MM.1S (cell line): Measurements from ENCODE around the gene IFRD2.
"Not testable (repeated sequence)": the region's sequence is repeated elsewhere in the genome, so short reads cannot be mapped to it uniquely, and the experiment has no call there.

Experiments
- DNase-seq: peaks from one replicate; pipeline ENCODE4 v3.0.0-alpha.2; 2015
- H2AFZ ChIP-seq: fragments of 300-600 bp; sonication (generic); 2 replicates; pipeline ENCODE4 v1.6.0; 2016; ENCODE audit warnings: antibody characterized with exemption, low read length
- H3F3A ChIP-seq: fragments of 300-600 bp; sonication (generic); 2 replicates; pipeline ENCODE4 v1.6.1; 2016; ENCODE audit warnings: mild to moderate bottlenecking, antibody characterized with exemption, low read length, moderate library complexity, mixed read lengths; ENCODE audit not compliant: insufficient read depth
- H3K27ac ChIP-seq: fragments of 300-600 bp; sonication (generic); 2 replicates; pipeline ENCODE4 v1.5.1; 2016; ENCODE audit warnings: mild to moderate bottlenecking, low read length
- H3K27me3 ChIP-seq: fragments of 300-600 bp; sonication (generic); replicated peaks from 2 replicates; pipeline ENCODE4 v1.6.0; 2016; ENCODE audit warnings: low read length; ENCODE audit not compliant: insufficient read depth
- H3K36me3 ChIP-seq: fragments of 300-600 bp; sonication (generic); replicated peaks from 2 replicates; pipeline ENCODE4 v1.6.1; 2016; ENCODE audit warnings: mild to moderate bottlenecking, low read length, mixed read lengths; ENCODE audit not compliant: insufficient read depth
- H3K4me1 ChIP-seq: fragments of 300-600 bp; sonication (generic); 2 replicates; pipeline ENCODE4 v1.6.1; 2016; ENCODE audit warnings: low read length, mixed read lengths
- H3K4me2 ChIP-seq: fragments of 300-600 bp; sonication (generic); 2 replicates; pipeline ENCODE4 v1.6.0; 2016; ENCODE audit warnings: low read depth, low read length
- H3K4me3 ChIP-seq: fragments of 300-600 bp; sonication (generic); 2 replicates; pipeline ENCODE4 v1.5.1; 2016; ENCODE audit warnings: low read length, mixed read lengths
- H3K79me2 ChIP-seq: fragments of 300-600 bp; sonication (generic); 2 replicates; pipeline ENCODE4 v1.6.1; 2016; ENCODE audit warnings: mixed run types, low read length, mixed read lengths
- H3K9ac ChIP-seq: fragments of 300-600 bp; sonication (generic); 2 replicates; pipeline ENCODE4 v1.6.1; 2016; ENCODE audit warnings: low read length, mixed read lengths
- H3K9me2 ChIP-seq: fragments of 300-600 bp; sonication (generic); replicated peaks from 2 replicates; pipeline ENCODE4 v1.6.1; 2016; ENCODE audit warnings: mild to moderate bottlenecking, low read length, mixed read lengths; ENCODE audit not compliant: insufficient read depth
- H3K9me3 ChIP-seq: fragments of 300-600 bp; sonication (generic); replicated peaks from 2 replicates; pipeline ENCODE4 v1.6.1; 2016; ENCODE audit warnings: mild to moderate bottlenecking, low read length, mixed read lengths; ENCODE audit not compliant: insufficient read depth
- H4K20me1 ChIP-seq: fragments of 300-600 bp; sonication (generic); 2 replicates; pipeline ENCODE4 v1.6.1; 2016; ENCODE audit warnings: mild to moderate bottlenecking, low read length, moderate library complexity, mixed read lengths; ENCODE audit not compliant: insufficient read depth
- EZH2 ChIP-seq: fragments of 300-600 bp; sonication (generic); optimal IDR thresholded peaks from 2 replicates; pipeline ENCODE3; 2017; ENCODE audit warnings: low read depth, mild to moderate bottlenecking, antibody characterized with exemption, low read length, mixed read lengths
- EZH2phosphoT487 ChIP-seq: fragments of 300-600 bp; sonication (generic); IDR thresholded peaks from 2 replicates; pipeline ENCODE4 v1.6.1; 2018; ENCODE audit warnings: antibody characterized with exemption, low read length
- TF ChIP-seq, protein P1 (sequence below): fragments of 300-600 bp; sonication (generic); IDR thresholded peaks from 2 replicates; pipeline ENCODE4 v1.5.1; 2016; ENCODE audit warnings: antibody characterized with exemption, low read length, mixed read lengths

Gene IFRD2

GRCh38 chr3:50263478-50264382 is 28.5 kb downstream of the IFRD2 start:
- H3K9me3 ChIP-seq, result no peaks in the 10 kb centered on the region
- H3K9ac ChIP-seq, result no peak overlapping the region
- 0 out of 2 replicates have a peak, but pooled peaks cover 6% of the 10 kb centered on the region for H3F3A ChIP-seq
- no peak overlapping the region for H2AFZ ChIP-seq
- DNase-seq, result no peak
- H3K27ac ChIP-seq, result no peak overlapping the region
- H3K36me3 ChIP-seq, result no peaks in the 10 kb centered on the region
- peaks cover 6% of the 10 kb centered on the region; the same call in 1 of the 2 replicates for H3K4me1 ChIP-seq
- H4K20me1 ChIP-seq, result no peaks in the 10 kb centered on the region
- H3K4me2 ChIP-seq, result no peak overlapping the region
- peaks cover 37% of the 10 kb centered on the region for H3K27me3 ChIP-seq
- H3K79me2 ChIP-seq, result no peaks in the 10 kb centered on the region
- no peaks in the 10 kb centered on the region for H3K9me2 ChIP-seq
- no peak overlapping the region for H3K4me3 ChIP-seq
- TF ChIP-seq EZH2phosphoT487, result no peak

- DNase-seq, result no peak
- H3K27me3 ChIP-seq, result peaks cover 27% of the 10 kb centered on the region
- H3K9me3 ChIP-seq, result no peaks in the 10 kb centered on the region
- no peaks in the 10 kb centered on the region for H3K36me3 ChIP-seq
- no peaks in the 10 kb centered on the region for H3K79me2 ChIP-seq
- H3K27ac ChIP-seq, result no peak overlapping the region
- no peak overlapping the region for H3K9ac ChIP-seq
- 0 out of 2 replicates have a peak, but pooled peaks cover 6% of the 10 kb centered on the region for H3F3A ChIP-seq
- H3K4me2 ChIP-seq, result no peak overlapping the region
- H3K4me1 ChIP-seq, result peaks cover 6% of the 10 kb centered on the region; the same call in 1 of the 2 replicates
- no peak overlapping the region for H3K4me3 ChIP-seq
- H4K20me1 ChIP-seq, result no peaks in the 10 kb centered on the region
- TF ChIP-seq, protein P1, sequence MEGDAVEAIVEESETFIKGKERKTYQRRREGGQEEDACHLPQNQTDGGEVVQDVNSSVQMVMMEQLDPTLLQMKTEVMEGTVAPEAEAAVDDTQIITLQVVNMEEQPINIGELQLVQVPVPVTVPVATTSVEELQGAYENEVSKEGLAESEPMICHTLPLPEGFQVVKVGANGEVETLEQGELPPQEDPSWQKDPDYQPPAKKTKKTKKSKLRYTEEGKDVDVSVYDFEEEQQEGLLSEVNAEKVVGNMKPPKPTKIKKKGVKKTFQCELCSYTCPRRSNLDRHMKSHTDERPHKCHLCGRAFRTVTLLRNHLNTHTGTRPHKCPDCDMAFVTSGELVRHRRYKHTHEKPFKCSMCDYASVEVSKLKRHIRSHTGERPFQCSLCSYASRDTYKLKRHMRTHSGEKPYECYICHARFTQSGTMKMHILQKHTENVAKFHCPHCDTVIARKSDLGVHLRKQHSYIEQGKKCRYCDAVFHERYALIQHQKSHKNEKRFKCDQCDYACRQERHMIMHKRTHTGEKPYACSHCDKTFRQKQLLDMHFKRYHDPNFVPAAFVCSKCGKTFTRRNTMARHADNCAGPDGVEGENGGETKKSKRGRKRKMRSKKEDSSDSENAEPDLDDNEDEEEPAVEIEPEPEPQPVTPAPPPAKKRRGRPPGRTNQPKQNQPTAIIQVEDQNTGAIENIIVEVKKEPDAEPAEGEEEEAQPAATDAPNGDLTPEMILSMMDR, result no peak
- TF ChIP-seq EZH2, result no peak
- TF ChIP-seq EZH2phosphoT487, result no peak
- no peak overlapping the region for H2AFZ ChIP-seq
- H3K9me2 ChIP-seq, result no peaks in the 10 kb centered on the region
Measured at GRCh38 chr3:50262778-50263177, 29.5 kb downstream of the IFRD2 start.

- not testable (repeated sequence) for H3K9ac ChIP-seq, H4K20me1 ChIP-seq, H3K79me2 ChIP-seq
Measured at GRCh38 chr3:50262200-50262599, 30.0 kb downstream of the IFRD2 start.

GRCh38 chr3:50261505-50261904 is 30.7 kb downstream of the IFRD2 start:
- Histone ChIP-seq H3K27me3 (peaks cover 14% of the 10 kb centered on the region), H3K79me2 (no peaks in the 10 kb centered on the region), H3K9me3 (no peaks in the 10 kb centered on the region), H3K9ac (no peak overlapping the region), H3K27ac (no peak overlapping the region), H3F3A (0 out of 2 replicates have a peak, but pooled peaks cover 6% of the 10 kb centered on the region), H3K4me2 (no peak overlapping the region), H2AFZ (no peak overlapping the region), H3K9me2 (no peaks in the 10 kb centered on the region), H3K4me1 (peaks cover 6% of the 10 kb centered on the region; the same call in 1 of the 2 replicates), H3K4me3 (no peak overlapping the region), H3K36me3 (peaks cover 8% of the 10 kb centered on the region), H4K20me1 (no peaks in the 10 kb centered on the region)
- DNase-seq, result no peak
- TF ChIP-seq EZH2 (no peak), EZH2phosphoT487 (no peak)
- TF ChIP-seq, protein P1, result no peak

More at GRCh38 chr3:50262200-50262599, 30.0 kb downstream of the IFRD2 start:
- not testable (repeated sequence) for H3K9me3 ChIP-seq, DNase-seq, H3F3A ChIP-seq, H3K36me3 ChIP-seq, H3K4me2 ChIP-seq, H3K27ac ChIP-seq, H3K4me1 ChIP-seq, H2AFZ ChIP-seq, H3K4me3 ChIP-seq, H3K9me2 ChIP-seq
- H3K27me3 ChIP-seq, result peaks cover 21% of the 10 kb centered on the region
